GM12878 (cell line): Measurements from ENCODE around the gene LAMA4. TPM values are rescaled to one million over a fixed set of nuclear protein-coding genes. Genes with fewer than 3 reads are reported as not detected.

Experiments
- ATAC-seq: fragments of 200-7000 bp; cut with Tn5 transposase; 3 replicates; pipeline ENCODE4 v1.9.1; 2020; ENCODE audit warnings: mild to moderate bottlenecking, moderate library complexity
- BruUV-seq: library from RNA; stranded (reverse); fragments of 400-500 nt; replicated peaks from 2 replicates; lab custom pipeline; 2021; lab: Mats Ljungman, UMichigan
- CTCF ChIA-PET: fragments of 300-600 bp; sonication (Branson Sonifier 250); formaldehyde crosslinking; extraction: SDS; loops from one replicate; lab custom pipeline; 2021; ENCODE audit warnings: inconsistent platforms; lab: Yijun Ruan, JAX
- POLR2A ChIA-PET: fragments of 350-600 bp; formaldehyde crosslinking; extraction: SDS; loops from one replicate; lab custom pipeline; 2021; ENCODE audit warnings: inconsistent platforms; lab: Charles Lee
- RAD21 ChIA-PET: fragments of 300-600 bp; sonication (Branson Sonifier 250); formaldehyde crosslinking; loops from one replicate; lab custom pipeline; 2023; ENCODE audit warnings: antibody characterized with exemption; ENCODE audit not compliant: unreplicated experiment; lab: Charles Lee
- SMC1A ChIA-PET: fragments of 300-600 bp; sonication (Branson Sonifier 250); formaldehyde crosslinking; loops from one replicate; lab custom pipeline; 2023; ENCODE audit not compliant: unreplicated experiment, uncharacterized antibody; lab: Charles Lee
- DNase-seq: peaks from one replicate; pipeline ENCODE4 v3.0.0-alpha.2; 2011; ENCODE audit warnings: low read depth, low spot score
- FAIRE-seq: peaks from 3 replicates; lab custom pipeline; 2011; peaks lifted over from hg19 to GRCh38; lab: Jason Lieb, UNC
- H2AFZ ChIP-seq: 2 replicates; pipeline ENCODE4 v1.6.0; 2011; ENCODE audit warnings: low read depth, low read length, control low read depth; ENCODE audit not compliant: control insufficient read depth
- H3K27ac ChIP-seq: 2 replicates; pipeline ENCODE4 v1.5.1; 2011; ENCODE audit warnings: control low read depth; ENCODE audit not compliant: control insufficient read depth, insufficient read depth
- H3K27me3 ChIP-seq, 2 experiments: replicated peaks in 1 of 2; 2 replicates each; pipeline versions ENCODE4 v1.6.0 to v1.6.1; 2011; ENCODE audit warnings: low read length in 1 of 2; ENCODE audit not compliant: control insufficient read depth in 2 of 2, insufficient read depth in 2 of 2
- H3K36me3 ChIP-seq, 2 experiments: 2 replicates each; pipeline ENCODE4 v1.5.1; 2011; ENCODE audit warnings: low read length in 1 of 2; ENCODE audit not compliant: control insufficient read depth in 2 of 2, insufficient read depth in 2 of 2
- H3K4me1 ChIP-seq: 2 replicates; pipeline ENCODE4 v1.6.1; 2011; ENCODE audit warnings: mild to moderate bottlenecking, low read length, moderate library complexity, mixed read lengths; ENCODE audit not compliant: control insufficient read depth, insufficient read depth
- H3K4me2 ChIP-seq: 2 replicates; pipeline ENCODE4 v1.6.0; 2011; ENCODE audit warnings: control low read depth; ENCODE audit not compliant: control insufficient read depth, insufficient read depth
- H3K4me3 ChIP-seq: fragments of 200-600 bp; sonication (generic); 2 replicates; pipeline ENCODE4 v1.5.1; 2016
- H3K79me2 ChIP-seq: 2 replicates; pipeline ENCODE4 v1.6.0; 2011; ENCODE audit warnings: low read length; ENCODE audit not compliant: control insufficient read depth, insufficient read depth
- H3K9ac ChIP-seq: 2 replicates; pipeline ENCODE4 v1.8.0; 2011; ENCODE audit warnings: low read length, control low read depth, mixed read lengths; ENCODE audit not compliant: control insufficient read depth, insufficient read depth
- H3K9me3 ChIP-seq: replicated peaks from 3 replicates; pipeline ENCODE4 v1.5.1; 2011; ENCODE audit warnings: mild to moderate bottlenecking, low read length; ENCODE audit not compliant: control insufficient read depth, insufficient read depth
- H4K20me1 ChIP-seq: 2 replicates; pipeline ENCODE4 v1.6.0; 2011; ENCODE audit not compliant: control insufficient read depth, insufficient read depth
- CHD2 ChIP-seq: IDR thresholded peaks from 2 replicates; pipeline ENCODE4 v1.6.1; 2011; ENCODE audit warnings: low read depth, low read length, improper control_type of control experiment, borderline replicate concordance
- GATAD2B ChIP-seq: fragments of 450-650 bp; conservative IDR thresholded peaks from 2 replicates; pipeline ENCODE4 v1.6.1; 2017; ENCODE audit warnings: low read depth, mild to moderate bottlenecking, moderate library complexity
- PAX8 ChIP-seq: fragments of 450-650 bp; IDR thresholded peaks from 2 replicates; pipeline ENCODE4 v1.6.1; 2017; ENCODE audit warnings: mild to moderate bottlenecking, moderate library complexity
- POLR2AphosphoS2 ChIP-seq: IDR thresholded peaks from 2 replicates; pipeline ENCODE4 v1.6.1; 2011; ENCODE audit warnings: low read depth, mild to moderate bottlenecking, low read length, improper control_type of control experiment, moderate library complexity
- SIN3A ChIP-seq: IDR thresholded peaks from 2 replicates; pipeline ENCODE4 v1.6.1; 2012; ENCODE audit warnings: low read depth, low read length, improper control_type of control experiment
- SMC3 ChIP-seq: IDR thresholded peaks from 2 replicates; pipeline ENCODE4 v1.6.1; 2011; ENCODE audit warnings: low read length, improper control_type of control experiment, borderline replicate concordance
- TCF3 ChIP-seq: IDR thresholded peaks from 2 replicates; pipeline ENCODE4 v1.6.1; 2012; ENCODE audit warnings: low read depth, mild to moderate bottlenecking, low read length, borderline replicate concordance; ENCODE audit not compliant: insufficient read depth
- WGBS: methylation state at CpG from one replicate; pipeline ENCODE4 v1.1.6; 2016; ENCODE audit warnings: low lambda C conversion rate; ENCODE audit not compliant: insufficient replicate concordance, insufficient coverage; ENCODE audit errors: missing lambda C conversion rate; 5-methylcytosine and 5-hydroxymethylcytosine counted together
- in situ Hi-C: fragments of 300-500 bp; cut with MboI; formaldehyde crosslinking; loops from 9 replicates; pipeline ENCODE4 v1.14.3; 2018; ENCODE audit warnings: mixed read lengths
- intact Hi-C: fragments of 100-400 bp; cut with micrococcal nuclease; formaldehyde crosslinking; loops from one replicate; pipeline ENCODE4 v1.14.2; 2022; ENCODE audit not compliant: unreplicated experiment
- polyA plus RNA-seq, 11 experiments: library from polyadenylated mRNA; depleted of rRNA in 4 of 11; unstranded in 6 of 11; stranded (reverse) in 5 of 11; fragments of >200 nt; fragmentation: Nextera tagmentation in 4 of 11; fragmentation: Illumina TruSeq in 1 of 11; extraction: Ambion mirVana in 4 of 11; extraction: Trizol in 1 of 11; gene quantifications; 1 replicate in 1 of 11; 2 replicates in 10 of 11; pipeline versions ENCODE4 v1.2.1 to v1.2.3, GENCODE V29; 2011 to 2016; ENCODE audit warnings: inconsistent platforms in 2 of 11, missing spikeins in 2 of 11, low read depth in 1 of 11
- total RNA-seq, 4 experiments: library from RNA; depleted of rRNA in 3 of 4; stranded (reverse); fragments of >200 nt in 3 of 4; fragmentation: Illumina TruSeq in 1 of 4; extraction: Trizol in 1 of 4; gene quantifications; 2 replicates each; pipeline versions ENCODE4 v1.2.1 to v1.2.3, GENCODE V29; 2013 to 2021
- TF ChIP-seq, protein P1 (sequence below), 3 experiments: IDR thresholded peaks in 2 of 3; conservative IDR thresholded peaks in 1 of 3; 2 replicates each; pipeline ENCODE4 v1.5.1; 2011; ENCODE audit warnings: low read depth in 3 of 3, low read length in 3 of 3, mild to moderate bottlenecking in 3 of 3, control low read depth in 2 of 3, moderate library complexity in 2 of 3, inconsistent platforms in 1 of 3, mixed read lengths in 1 of 3; ENCODE audit not compliant: control insufficient read depth in 2 of 3, insufficient read depth in 1 of 3; ENCODE audit errors: extremely low read depth in 1 of 3

Gene LAMA4
- total and polyA plus RNA-seq, 10 of the 15 experiments (the other 5 are each of a cell fraction or from before 2014, with no cell fraction given) = 0.11 to 0.21 (median 0.14) TPM; not detected in 7

DNA sequence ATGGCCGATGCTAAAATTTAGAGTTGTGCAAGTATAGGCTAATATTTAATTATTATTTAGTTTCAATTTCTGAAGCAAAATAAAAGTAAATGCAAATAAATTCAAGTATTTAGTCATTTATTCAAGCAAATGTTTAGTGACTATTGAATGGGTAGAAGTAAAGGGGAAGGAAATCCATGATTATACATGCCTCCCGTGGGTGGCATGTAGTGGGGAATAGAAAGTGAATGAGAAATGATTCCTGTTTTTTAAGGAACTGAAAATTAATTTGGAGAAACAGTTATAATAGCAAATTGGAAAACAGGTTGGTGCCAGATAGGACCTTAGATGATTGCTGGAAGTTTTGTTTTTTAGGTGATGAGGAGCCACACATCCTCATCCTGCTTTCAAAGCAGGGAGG, 131.6 kb downstream of the LAMA4 start:
- H3K27me3 ChIP-seq = no peaks in the 10 kb centered on the region
- intact Hi-C loops (no loop called here), in situ Hi-C loops (no loop called here)
- H3K9me3 ChIP-seq = no peaks in the 10 kb centered on the region
- TF ChIP-seq PAX8 (no peak), CHD2 (no peak), SIN3A (no peak), TCF3 (no peak), POLR2AphosphoS2 (no peak), SMC3 (no peak), GATAD2B (no peak)
- TF ChIP-seq, protein P1, sequence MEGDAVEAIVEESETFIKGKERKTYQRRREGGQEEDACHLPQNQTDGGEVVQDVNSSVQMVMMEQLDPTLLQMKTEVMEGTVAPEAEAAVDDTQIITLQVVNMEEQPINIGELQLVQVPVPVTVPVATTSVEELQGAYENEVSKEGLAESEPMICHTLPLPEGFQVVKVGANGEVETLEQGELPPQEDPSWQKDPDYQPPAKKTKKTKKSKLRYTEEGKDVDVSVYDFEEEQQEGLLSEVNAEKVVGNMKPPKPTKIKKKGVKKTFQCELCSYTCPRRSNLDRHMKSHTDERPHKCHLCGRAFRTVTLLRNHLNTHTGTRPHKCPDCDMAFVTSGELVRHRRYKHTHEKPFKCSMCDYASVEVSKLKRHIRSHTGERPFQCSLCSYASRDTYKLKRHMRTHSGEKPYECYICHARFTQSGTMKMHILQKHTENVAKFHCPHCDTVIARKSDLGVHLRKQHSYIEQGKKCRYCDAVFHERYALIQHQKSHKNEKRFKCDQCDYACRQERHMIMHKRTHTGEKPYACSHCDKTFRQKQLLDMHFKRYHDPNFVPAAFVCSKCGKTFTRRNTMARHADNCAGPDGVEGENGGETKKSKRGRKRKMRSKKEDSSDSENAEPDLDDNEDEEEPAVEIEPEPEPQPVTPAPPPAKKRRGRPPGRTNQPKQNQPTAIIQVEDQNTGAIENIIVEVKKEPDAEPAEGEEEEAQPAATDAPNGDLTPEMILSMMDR (IDR thresholded peaks at IDR 0.05 in 2 of 3, conservative IDR thresholded peaks at IDR 0.05 in 1 of 3; ENCODE audit: control insufficient read depth in 2 of 3, extremely low read depth in 1 of 3, insufficient read depth in 1 of 3, low read depth in 3 of 3, low read length in 3 of 3) = no peak
- no peaks in the 10 kb centered on the region for H3K4me1 ChIP-seq
- ChIA-PET RAD21 (no interaction called here), CTCF (interaction anchor here (0.9 kb wide), 1 partner anchor 39 kb away, joined by 3 read pairs; no protein-coding TSS in a partner anchor), SMC1A (no interaction called here), POLR2A (no interaction called here)
- no peaks in the 10 kb centered on the region for H3K79me2 ChIP-seq
- H4K20me1 ChIP-seq = no peaks in the 10 kb centered on the region
- DNase-seq = no peak
- ATAC-seq = no peak
- 47% methylated on average over 2 of the region's 2 CpGs for WGBS
- no peaks in the 10 kb centered on the region for H3K36me3 ChIP-seq
- H3K4me3 ChIP-seq = no peak overlapping the region
- no TSS peak for BruUV-seq
- no peak overlapping the region for H3K4me2 ChIP-seq
- no peak overlapping the region for H2AFZ ChIP-seq
- no peak overlapping the region for H3K9ac ChIP-seq
- no peak for FAIRE-seq
- H3K27ac ChIP-seq = no peak overlapping the region
